ENCODE data around the gene RRP9. TPM values are rescaled to one million over a fixed set of nuclear protein-coding genes. Genes with fewer than 3 reads are reported as not detected.

The RRP9 gene
- total RNA-seq, 1 donor = 32.3 TPM

DNA sequence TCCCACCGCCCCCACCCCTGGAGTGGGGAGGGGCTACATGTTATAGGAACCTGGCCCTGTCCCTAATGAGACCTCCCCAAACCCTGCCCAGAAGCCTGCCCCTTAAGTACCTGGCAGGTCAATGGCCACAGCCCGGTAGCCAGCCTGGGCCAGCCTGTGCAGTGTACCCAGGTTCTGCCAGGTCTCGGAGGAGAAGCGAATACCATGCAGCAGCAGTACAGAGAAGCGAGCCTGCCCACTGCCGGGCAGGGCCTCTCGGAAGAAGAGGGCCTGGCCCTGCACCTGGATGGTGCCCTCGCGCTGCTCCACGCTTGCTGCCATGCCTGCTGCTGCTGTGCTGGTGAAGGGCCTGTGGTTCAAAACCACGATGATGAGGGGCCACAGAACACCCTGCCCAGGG, 29.6 kb upstream of the RRP9 start:
- DNase-seq (ENCODE audit: low read depth in 2 of 3, low spot score in 2 of 3) = no peak

DNA sequence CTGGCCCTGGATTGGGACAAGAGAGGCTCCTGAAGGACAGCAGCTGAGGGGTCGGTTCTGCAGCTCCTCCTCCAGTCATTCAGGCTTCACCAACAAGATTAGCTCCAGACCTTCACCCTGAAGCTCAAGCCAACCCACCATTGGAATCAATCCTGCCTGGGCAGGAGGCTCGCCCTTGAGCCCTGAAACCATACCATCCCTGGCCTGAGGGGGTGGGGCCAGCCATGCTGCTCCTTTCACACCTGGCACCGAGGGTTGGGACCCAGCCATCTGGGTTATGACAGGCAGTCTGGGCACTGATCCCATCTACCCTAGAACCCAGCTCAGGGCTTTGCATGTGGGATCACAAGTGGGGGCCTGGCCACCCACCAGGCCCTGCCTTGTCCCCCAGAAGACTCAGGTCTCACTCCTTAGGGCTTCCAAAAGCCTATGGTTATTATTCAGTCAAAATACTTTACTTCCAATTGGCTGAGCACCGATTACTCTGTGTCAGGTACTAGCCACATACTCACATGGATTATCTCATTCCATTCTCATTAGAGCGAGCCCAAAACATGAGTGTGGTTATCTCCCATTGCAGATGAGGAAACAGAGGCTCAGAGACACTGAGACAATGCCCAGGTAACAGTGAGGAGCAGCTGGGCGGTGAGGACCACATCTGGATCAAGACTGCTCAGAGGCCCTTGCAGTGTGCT, 29.0 kb upstream of the RRP9 start:
- DNase-seq (ENCODE audit: low read depth in 2 of 3, low spot score in 2 of 3) = no peak

DNA sequence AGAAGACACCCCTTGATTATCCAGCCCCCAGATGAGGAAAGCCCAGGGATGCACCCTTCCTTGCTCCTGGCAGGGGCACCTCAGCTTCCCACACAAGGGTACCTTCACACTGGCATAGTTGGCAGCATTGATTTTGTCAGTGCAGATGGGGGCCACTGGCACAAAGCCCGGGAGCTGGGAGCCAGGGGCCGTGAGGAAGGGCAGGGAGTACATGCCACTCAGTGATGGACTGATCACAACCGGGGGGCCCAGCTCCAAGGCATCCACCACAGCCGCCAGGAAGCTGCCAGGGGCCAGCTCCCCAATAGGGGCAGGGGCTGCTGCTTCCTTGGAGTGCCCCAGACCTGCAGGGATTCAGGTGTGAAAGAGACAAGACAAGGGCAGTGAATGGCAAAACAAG, 28.1 kb upstream of the RRP9 start:
- DNase-seq (ENCODE audit: low read depth in 2 of 3, low spot score in 2 of 3) = no peak

DNA sequence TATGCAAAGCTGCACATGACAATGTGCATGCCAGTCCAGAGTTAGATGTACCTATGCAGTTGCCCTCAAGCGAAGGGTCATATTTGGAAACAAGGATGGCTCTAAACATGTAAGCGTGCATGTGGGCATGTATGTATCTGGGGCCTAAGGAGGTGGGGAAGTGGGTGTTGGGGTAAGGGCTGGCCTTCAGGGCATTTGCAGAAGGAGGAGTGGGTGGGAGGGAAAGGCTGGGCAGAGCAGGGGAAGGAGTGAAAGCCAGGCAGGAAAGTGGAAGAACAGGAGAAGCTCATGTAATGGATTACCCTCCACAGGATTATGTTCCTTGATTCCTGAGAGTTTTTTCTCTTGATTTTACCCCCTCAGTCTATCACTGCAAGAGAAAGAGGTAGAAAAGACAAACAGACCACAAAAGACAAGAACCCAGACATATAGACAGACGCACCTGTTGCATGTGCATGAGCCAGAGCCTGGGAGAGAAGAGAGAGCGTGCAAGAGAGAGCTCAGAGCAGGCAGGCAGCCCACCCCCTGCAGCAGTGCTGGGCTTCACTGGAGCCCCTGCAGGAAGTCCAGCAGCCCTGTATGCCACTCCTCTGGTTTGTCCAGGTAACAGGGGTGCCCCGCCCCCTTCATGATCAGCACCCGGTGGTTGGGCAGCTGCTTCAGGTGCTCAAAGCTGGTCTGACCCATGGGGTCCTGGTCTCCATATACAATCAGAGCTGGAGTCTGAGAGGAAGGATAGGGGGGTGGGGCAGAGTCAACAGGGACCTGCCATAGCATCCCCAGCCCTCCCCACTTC, 27.4 kb upstream of the RRP9 start:
- DNase-seq (ENCODE audit: low read depth in 2 of 3, low spot score in 2 of 3) = no peak

DNA sequence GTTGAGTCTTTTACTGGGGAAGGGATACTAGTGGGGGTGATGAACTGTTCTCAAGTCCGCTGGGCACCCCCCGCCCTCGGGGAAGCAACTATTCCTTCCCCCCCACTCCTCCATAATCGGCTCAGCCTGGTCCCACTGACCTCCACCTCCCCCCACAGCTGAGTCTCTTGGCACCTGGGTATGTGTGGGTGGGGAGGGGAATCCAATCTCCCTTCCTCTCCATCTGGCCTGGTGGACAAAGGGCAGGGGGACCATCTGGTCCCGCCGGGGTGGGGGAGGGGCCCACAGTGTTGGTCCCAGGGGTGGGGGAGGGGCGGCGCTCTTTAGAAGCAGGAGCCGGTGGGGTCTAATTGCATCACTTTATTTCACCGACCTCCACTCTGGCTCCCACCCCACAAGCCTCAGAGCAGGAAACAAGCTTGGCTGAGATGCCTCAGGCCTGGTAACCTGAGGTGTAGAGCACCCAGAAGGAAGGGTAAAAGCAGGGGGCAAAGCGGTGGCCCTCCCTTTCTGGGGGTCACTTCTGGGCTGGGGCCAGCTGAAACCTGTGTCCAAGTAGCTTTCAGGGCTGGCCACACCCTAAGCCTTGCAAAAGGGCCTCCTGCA, 26.6 kb upstream of the RRP9 start:
- DNase-seq (ENCODE audit: low read depth in 2 of 3, low spot score in 2 of 3) = no peak

DNA sequence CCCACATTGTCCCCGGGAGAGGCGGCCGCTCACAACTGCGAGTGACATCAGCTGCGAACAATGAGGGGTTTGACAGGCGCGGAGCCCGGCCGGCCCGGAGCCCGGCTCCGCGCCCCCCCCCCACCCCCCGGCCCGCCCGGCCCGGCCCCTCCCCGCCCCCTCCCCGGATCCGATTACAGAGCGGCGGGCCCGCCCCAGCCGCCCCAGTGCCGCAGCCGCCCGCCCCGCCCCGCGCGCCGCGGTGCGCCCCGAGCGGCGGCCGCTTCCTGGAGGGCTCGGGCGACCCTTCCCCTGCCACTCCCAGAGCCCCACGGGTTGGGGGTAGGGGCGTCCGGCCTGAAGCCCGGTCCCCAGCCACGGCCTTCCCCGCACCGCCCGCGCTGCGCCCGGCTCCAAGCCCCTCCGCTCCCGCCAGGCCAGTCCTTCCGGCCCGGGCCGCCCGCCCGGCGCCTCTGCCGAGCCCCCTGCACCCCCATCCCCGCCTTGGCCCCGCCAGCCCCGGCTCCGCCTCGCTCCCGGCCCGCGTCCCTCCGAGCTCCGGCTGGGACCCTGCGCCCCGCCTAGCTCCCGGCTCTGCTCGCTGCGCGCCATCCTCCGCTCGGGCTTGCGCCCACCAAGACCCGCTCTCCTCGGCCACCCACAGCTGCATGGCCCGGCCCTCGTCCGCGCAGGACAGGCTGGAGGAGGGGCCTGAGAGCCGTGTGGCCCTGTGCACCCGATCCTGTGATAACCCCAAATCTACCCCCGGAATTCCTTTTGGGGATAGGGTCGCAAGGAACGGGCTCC, 25.9 kb upstream of the RRP9 start, which contains the start of gene PCBP4:
PCBP4 (minus strand) TSS at position 71 of the 786 bp plus-strand sequence. CDS start 6,214 bp downstream, outside the sequence.
- DNase-seq (ENCODE audit: low read depth in 2 of 3, low spot score in 2 of 3) = peak in 1 of 3 donors; percentile 13

DNA sequence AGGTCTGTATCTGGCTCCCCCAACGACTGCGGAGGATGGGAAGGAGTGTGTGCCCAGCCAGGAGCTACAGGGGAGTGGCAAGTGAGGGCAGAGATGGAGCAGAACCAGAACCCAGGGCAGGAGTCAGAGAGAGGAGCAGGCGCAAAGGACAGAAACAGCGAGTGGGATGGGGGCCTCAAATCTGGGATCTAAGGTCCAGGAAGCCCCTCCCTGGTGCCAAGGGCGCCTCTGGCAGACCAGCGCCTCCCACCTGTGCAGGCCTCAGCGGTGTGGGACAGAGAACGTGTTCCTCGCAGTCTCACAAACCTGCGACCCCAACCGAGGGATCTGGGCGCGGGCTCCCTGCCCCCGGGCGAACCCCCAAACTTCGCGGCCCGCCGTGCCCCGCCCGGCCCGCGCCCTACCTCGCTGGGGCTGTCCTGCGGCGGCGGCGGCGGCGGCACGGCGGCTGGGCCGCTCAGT, 25.2 kb upstream of the RRP9 start:
- DNase-seq (ENCODE audit: low read depth in 2 of 3, low spot score in 2 of 3) = no peak

DNA sequence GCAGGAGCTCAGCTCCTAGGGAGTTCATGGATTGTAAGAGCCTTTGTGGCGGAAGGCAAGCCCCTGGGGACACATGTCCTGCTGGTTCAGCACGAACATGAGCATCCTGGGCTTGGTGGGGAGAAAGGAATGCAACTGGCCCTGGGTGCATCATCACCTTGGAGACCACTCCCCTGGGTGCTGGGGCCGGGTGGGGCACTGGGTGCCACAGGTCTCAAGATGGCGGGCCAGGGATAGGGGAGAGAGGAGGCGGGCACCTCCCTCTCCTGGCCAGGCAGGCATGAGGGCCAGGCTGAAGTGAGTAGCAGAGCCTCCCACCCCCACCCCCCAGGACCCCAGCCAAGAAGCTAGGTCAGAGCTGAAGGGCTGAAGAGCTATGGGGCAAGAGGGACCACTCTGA, 24.8 kb upstream of the RRP9 start:
- DNase-seq (ENCODE audit: low read depth in 2 of 3, low spot score in 2 of 3) = no peak

DNA sequence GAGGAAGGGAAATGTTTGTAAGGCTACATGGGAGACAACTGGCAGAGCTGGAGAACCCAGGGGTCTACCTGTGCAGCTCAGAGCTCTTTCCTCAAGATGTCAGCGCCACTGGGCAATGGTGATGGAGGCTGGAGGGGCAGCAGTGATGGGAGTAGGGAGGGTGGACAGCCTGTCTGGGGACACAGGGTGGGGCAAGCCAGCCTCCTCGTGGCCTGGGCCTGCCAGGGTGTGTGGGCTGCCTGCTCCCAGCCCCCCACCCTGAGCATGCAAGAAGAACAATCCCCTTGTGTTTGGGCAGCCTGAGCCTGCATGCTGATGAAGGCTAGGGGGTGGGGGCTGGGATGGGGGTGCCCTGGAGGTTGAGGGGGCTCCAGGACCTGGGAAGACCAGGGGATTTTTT, 24.3 kb upstream of the RRP9 start:
- no peak for DNase-seq (ENCODE audit: low read depth in 2 of 3, low spot score in 2 of 3)

DNA sequence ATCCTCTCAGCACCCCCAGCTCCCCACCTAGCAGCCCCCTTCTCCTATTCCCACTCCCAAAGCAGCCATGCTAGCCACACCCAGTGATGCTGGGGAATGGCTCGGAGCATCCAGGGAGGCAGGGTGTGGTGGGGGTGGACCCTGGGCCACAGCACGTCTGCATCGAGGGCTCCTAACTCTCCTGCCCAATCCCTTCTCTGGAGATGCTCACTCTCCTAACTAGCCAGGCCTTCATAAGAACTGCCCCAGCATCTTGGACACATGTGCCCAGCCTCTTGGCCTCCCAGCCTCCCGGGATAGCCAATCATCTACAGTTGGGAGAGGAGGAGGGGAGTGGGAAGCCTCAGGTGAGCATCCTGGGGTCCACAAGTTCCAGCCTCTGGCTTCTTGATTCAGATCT, 22.8 kb upstream of the RRP9 start:
- DNase-seq (ENCODE audit: low read depth in 2 of 3, low spot score in 2 of 3) = no peak

DNA sequence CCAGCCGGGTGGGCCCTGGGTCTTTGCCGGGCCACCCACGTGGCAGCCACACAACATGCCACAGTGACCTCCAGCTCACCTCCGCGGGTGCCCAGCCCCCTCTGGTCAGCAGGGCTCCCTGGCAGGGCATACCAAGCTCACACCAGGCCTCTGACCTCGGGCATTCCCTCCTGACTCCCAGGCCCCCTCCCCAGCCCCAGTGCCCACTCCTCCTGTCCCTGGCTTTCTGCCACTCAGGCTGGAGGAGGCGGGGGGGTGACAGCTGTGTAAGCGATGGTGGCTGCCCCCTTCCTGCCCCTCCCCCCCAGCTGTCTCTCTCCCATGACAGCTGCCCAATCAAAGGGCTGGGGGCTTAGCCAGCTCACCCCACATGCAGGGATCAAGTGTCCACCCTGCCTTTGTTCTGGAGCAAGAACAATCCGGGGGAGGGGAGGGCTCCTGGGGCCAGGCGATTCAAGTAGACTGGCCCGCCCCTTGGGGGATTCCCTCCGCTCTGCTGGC, 22.3 kb upstream of the RRP9 start:
- no peak for DNase-seq (ENCODE audit: low read depth in 2 of 3, low spot score in 2 of 3)

DNA sequence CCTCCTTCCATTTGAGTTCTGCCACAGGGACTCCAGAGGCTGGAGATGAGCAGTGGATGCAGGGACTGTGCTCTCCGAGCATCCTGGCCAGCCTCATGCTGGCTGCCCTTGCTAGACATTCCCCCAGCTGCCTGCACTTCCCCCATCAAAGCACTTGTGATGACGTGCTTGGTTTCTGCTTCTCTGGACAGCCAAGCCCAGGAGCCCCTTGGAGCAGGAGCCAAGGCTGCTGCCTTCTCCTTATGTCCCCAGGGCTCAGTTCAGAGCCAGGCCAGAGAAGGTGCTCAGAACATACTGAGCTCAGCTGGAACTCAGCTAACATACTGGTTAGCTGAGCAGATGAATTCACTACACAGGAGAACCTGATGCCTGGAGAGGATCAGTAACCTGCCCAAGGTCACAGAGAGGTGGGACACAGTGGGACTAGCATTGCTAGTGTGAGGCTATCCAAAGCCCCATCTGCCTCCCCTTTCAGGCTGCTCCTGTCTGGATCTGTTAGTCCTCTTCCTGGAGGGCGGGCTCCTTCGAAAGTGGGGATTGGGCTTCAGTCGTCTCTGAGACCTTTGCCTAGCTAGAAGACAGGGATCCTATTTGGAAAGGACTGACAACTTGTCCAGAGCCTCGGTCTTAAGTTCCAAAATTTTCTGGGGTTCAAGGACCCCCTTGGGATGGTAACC, 21.3 kb upstream of the RRP9 start:
- DNase-seq (ENCODE audit: low read depth in 2 of 3, low spot score in 2 of 3) = no peak

DNA sequence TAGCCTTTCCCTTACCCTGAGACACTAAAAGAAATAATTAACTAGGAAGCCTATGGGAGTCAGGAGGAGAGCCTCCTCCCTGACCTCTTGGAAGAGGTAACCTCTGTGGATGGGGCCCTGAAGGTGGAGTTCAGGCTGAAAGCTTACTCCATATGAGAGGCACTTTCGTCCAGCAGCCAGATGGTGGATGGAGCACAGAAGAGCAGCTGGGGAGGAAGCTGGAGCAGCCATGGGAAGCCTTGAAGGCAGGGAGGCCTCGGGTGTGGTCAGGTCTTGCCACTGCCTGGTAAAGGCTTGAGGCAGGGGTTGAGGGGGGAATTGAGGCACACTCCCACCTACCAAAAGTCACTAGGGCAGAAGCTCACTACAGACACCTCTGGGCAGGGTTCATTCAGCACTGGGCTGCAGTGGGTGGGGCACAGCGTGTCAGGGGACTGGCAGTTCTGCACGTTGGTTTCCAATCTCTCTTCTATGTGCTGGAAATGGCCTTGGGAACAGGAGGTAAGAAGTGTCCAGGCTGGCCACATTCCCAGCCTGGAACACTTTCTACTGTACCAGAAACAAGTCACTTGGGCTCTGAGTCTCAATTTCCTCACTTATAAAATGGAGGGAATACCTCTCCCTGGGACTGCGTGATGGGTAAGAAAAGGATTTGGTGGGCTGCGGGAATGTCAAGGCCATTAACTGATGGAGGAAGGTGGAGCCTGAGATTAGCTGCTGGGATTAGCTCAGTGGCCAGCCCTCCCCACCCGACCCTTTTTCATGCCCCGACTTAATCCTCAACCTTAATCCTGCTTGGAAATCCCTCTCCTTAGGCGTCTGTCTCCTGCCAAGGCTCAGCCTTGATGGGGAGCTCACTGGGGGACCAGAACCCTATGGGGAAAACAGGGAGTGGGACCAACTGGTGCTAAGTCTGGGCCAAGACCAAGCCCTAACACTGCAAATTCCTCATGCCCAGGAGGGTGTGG, 20.2 kb upstream of the RRP9 start:
- DNase-seq (ENCODE audit: low read depth in 2 of 3, low spot score in 2 of 3) = no peak

DNA sequence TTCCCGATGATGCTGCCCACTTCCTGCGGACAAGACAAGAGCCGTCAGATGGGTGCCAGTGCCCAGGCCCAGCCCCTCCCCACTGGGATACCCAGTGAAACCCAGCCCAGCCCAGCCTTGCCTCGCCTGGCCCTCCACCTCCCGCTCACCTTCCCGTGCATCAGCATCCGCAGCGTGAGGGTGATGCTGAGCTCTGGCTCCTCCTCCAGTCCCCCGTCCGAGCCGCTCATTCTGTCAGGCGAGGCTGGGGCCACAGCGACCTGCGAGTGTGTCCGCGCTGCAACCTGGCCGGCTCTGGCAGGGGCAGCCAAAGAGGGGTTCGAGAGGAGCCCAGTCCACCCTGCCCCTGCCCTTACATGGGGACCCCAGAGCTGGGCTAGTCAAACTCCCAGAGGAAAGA, 19.3 kb upstream of the RRP9 start:
- DNase-seq (ENCODE audit: low read depth in 2 of 3, low spot score in 2 of 3) = no peak

DNA sequence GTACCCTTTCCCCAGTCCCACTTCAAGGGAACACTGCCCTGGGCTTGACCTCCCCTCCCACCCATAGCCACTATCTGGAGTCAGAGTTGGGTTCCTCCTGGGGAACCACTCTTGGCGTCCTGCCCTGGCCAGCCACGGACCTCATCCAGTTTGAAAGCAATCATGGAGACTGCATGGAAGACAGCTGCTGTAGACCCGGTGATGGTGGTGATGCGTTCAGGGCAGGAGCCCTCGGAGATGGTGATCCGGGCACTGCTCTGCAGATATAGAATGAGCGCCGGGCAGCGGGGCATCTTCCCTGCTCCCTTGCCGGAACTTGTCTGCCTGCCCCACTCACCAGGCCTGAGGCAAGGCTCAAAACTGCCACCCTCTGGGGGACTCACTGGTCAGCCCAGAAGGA, 18.7 kb upstream of the RRP9 start:
- DNase-seq (ENCODE audit: low read depth in 2 of 3, low spot score in 2 of 3) = no peak

DNA sequence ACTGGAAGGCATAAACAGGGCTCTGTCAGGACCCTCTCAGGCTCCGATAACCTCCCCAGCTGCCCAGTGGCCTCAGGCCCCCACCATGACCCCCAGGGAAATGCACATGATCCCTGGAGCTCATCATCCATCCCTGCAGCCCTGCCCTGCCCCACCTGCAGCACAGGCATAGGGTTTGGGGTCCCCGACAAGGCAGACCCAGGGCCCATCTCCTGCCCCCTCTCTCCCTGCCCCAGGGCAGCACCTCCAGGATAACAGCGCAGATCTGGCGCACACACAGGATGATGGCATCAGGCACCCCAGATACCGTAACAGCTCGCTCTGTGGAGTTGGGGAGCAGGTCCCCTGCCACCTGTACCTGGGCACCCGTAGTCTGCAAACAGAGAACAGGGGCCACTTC, 17.9 kb upstream of the RRP9 start:
- DNase-seq (ENCODE audit: low read depth in 2 of 3, low spot score in 2 of 3) = no peak

DNA sequence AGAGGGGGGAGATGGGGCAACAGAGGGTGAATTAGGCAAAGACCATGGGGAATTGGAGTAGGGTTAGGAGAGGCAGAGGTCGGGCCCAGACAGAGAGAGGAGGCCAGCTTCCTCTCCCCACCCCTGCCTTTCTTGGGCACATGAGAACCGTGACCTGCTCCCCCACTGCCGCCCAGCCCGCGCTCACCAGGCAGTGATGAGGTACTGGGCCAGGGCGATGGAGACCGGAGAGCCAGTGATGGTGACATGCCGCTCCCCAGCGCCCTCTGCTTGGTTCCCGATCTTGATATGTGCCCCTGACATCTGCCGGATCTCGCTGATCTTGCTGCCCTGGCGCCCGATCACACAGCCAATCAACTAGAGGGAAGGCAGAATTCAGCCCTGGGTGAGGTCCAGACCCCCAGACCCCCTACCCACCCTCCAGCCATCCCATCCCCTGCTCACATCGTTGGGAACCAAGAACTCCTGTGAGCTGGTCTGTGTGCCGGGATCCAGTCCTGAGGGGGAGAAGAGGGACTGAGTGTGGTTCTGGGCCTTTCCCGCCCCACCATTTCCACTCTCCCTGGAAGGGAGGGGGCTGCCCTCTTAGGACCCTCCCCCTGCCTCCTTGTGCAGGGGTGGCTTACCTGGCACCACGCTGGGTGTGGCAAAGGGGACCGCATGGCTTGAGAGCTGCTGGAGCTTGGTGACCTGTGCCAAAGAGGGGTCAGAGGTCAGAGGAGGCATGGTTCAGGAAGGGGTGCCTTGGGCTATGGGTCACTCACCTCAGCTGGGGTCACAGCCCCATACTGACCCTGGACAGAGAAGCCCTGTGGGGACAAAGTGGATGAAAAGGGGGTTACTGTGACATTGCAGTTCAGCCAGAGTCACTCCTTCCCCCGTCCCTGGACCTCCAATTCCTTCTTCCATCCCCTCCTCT, 17.2 kb upstream of the RRP9 start:
- DNase-seq (ENCODE audit: low read depth in 2 of 3, low spot score in 2 of 3) = no peak
